Measurements from ENCODE around the gene WIZ.
"Not testable (repeated sequence)": the region's sequence is repeated elsewhere in the genome, so short reads cannot be mapped to it uniquely, and the experiment has no call there.

Gene WIZ

DNA sequence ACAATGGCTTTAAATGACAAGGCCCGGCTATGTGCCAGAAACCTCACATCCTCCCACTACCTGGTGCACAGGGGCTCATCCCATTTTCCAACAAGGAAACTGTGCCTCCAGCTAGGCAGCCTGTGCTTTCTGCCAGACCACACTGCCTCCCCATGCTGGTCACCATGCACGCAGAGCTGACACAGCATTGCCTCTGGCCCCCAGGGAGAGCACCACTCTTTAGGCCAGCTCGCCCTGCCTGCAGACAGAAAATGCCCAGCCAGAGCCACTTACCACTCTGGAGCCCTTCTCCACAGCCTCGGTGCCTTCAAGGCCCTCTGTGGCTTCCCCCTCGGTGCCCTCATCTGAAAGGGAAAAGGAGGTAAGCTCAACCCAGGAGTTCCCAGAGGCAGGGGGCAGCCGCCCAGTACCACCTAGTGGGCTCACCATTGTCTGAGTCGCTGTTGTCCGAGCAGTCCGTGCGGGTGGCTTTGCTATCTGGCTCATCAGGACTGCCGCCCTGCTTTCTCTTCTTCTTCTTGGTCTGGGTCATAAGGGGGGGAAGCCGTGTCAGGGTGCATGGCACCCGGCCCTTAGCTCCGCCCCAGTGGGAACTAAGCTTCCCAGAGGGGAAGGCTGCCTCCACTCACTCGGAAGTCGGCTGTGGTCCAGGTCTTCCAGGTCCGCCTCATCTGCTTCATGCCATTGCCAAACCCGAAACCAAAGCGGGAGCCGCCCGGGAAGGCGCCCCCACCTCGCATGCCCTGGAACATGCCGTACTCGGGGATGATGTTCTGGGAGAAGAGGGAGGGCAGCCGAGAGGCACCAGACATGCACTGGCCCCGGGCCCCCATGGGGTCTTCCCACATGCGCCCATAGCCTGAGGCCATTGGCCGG, 49.0 kb downstream of the WIZ start:
- Histone ChIP-seq H3K9ac (ENCODE audit: low read length) (no peak overlapping the region), H3K36me3 (ENCODE audit: control insufficient read depth, insufficient read depth, low read length) (peaks cover 92% of the 10 kb centered on the region), H3K27me3 (ENCODE audit: control insufficient read depth, insufficient read depth, low read length) (no peaks in the 10 kb centered on the region), H3K4me3 (ENCODE audit: low read depth, low read length) (no peak overlapping the region), H3K27ac (ENCODE audit: low read depth, low read length) (no peak overlapping the region), H3K9me3 (ENCODE audit: control insufficient read depth, insufficient read depth, low read depth, low read length) (no peaks in the 10 kb centered on the region), H3K4me1 (ENCODE audit: control insufficient read depth, insufficient read depth, low read length) (no peaks in the 10 kb centered on the region)

DNA sequence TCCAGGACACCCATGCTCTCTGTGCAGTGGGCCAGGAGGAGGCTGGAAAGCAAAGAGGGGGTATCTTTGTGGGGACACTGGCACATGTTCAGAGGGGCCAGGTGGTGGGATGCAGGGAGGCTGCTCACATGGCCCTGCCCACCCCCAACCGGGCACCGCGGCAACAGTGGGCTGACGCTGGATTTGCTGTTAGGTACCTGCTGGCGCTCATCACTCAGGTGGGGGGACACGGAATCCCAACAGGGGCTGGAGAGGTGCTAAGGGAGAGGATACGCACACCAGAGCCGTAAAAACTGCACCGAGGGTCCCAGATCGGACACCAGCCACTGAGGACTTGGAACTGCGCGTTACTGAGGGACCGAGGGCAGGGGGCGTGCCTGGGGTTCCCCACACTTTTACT, 50.1 kb downstream of the WIZ start:
- Histone ChIP-seq H3K4me1 (ENCODE audit: control insufficient read depth, insufficient read depth, low read length) (no peaks in the 10 kb centered on the region), H3K36me3 (ENCODE audit: control insufficient read depth, insufficient read depth, low read length) (peaks cover 94% of the 10 kb centered on the region), H3K9ac (ENCODE audit: low read length) (no peak overlapping the region), H3K27ac (ENCODE audit: low read depth, low read length) (no peak overlapping the region), H3K9me3 (ENCODE audit: control insufficient read depth, insufficient read depth, low read depth, low read length) (no peaks in the 10 kb centered on the region), H3K27me3 (ENCODE audit: control insufficient read depth, insufficient read depth, low read length) (no peaks in the 10 kb centered on the region), H3K4me3 (ENCODE audit: low read depth, low read length) (no peak overlapping the region)

- Histone ChIP-seq H3K9me3 (ENCODE audit: control insufficient read depth, insufficient read depth, low read depth, low read length) (no peaks in the 10 kb centered on the region), H3K9ac (ENCODE audit: low read length) (no peak overlapping the region), H3K36me3 (ENCODE audit: control insufficient read depth, insufficient read depth, low read length) (peaks cover 94% of the 10 kb centered on the region), H3K27ac (ENCODE audit: low read depth, low read length) (no peak overlapping the region), H3K4me1 (ENCODE audit: control insufficient read depth, insufficient read depth, low read length) (no peaks in the 10 kb centered on the region), H3K4me3 (ENCODE audit: low read depth, low read length) (no peak overlapping the region), H3K27me3 (ENCODE audit: control insufficient read depth, insufficient read depth, low read length) (no peaks in the 10 kb centered on the region)
These were observed 50.6 kb downstream of the WIZ start for GRCh38 chr19:15399234-15399515.

DNA sequence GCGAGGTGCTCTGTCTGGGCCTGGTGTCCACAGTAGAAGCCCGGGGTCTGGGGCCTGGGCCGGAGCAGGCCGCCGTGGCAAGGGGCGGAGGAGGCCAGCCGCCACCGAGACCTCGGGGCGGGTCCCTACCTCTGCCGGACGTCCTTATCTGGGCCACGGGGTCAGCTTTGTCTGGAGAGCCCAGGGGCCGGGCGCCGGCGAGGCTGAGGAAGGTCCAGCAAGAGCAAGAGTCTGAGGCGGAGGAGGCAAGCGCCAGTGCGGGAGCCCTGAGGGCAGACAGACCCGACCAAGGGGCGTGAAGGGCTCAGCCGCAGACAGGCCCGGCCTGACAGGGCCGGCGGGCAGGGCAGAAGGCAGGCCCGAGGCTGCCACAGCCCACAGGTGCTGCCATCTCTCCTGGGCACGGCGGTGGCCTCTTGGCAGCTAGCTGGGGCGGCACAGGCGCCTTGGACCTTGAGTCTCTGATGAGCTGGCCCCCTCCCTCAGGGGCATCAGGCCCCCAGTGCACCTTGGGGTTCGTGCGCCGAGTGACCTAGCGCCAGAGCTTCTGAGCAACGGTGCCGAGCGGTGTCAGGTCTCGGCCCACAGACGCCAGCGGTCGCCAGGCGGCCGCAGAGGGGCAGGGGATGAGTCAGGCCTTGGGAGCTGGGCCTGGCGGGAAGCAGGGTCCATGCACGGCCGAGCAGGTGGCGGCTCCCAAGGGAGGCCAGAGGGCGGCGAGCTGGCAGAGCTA, 51.1 kb downstream of the WIZ start:
- Histone ChIP-seq H3K27ac (ENCODE audit: low read depth, low read length) (no peak overlapping the region), H3K4me1 (ENCODE audit: control insufficient read depth, insufficient read depth, low read length) (no peaks in the 10 kb centered on the region), H3K4me3 (ENCODE audit: low read depth, low read length) (no peak overlapping the region), H3K9me3 (ENCODE audit: control insufficient read depth, insufficient read depth, low read depth, low read length) (no peaks in the 10 kb centered on the region), H3K9ac (ENCODE audit: low read length) (no peak overlapping the region), H3K27me3 (ENCODE audit: control insufficient read depth, insufficient read depth, low read length) (no peaks in the 10 kb centered on the region), H3K36me3 (ENCODE audit: control insufficient read depth, insufficient read depth, low read length) (peaks cover 94% of the 10 kb centered on the region)

DNA sequence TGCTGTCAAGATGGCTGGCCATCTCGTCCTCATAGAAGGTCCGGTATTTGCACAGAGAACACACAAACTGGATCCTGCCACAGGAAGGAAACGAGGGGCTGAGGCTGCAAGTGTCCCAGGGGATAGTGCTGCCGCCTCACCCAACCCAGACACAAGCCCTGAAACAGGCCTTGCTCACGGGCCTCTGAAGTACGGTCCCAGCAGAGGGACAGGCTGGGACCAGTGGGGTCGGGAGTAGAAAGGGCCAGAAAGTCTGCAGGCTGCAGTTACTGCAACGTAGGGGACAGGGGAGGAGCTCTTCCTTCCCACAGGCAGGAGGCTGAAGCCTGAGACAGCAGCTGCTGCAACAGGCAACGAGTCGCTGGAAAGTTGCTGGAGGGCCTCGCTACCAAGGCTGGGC, 52.0 kb downstream of the WIZ start:
- Histone ChIP-seq H3K27ac (ENCODE audit: low read depth, low read length) (no peak overlapping the region), H3K4me3 (ENCODE audit: low read depth, low read length) (no peak overlapping the region), H3K36me3 (ENCODE audit: control insufficient read depth, insufficient read depth, low read length) (peaks cover 94% of the 10 kb centered on the region)

GRCh38 chr19:15397236-15397635, 52.5 kb downstream of the WIZ start:
- H3K4me3 ChIP-seq (ENCODE audit: low read depth, low read length), result no peak overlapping the region
- H3K27ac ChIP-seq (ENCODE audit: low read depth, low read length), result no peak overlapping the region
- H3K9ac ChIP-seq (ENCODE audit: low read length), result no peak overlapping the region
- H3K36me3 ChIP-seq (ENCODE audit: control insufficient read depth, insufficient read depth, low read length), result peaks cover 90% of the 10 kb centered on the region
- no peaks in the 10 kb centered on the region for H3K4me1 ChIP-seq (ENCODE audit: control insufficient read depth, insufficient read depth, low read length)
- no peaks in the 10 kb centered on the region for H3K27me3 ChIP-seq (ENCODE audit: control insufficient read depth, insufficient read depth, low read length)
- no peaks in the 10 kb centered on the region for H3K9me3 ChIP-seq (ENCODE audit: control insufficient read depth, insufficient read depth, low read depth, low read length)

More for the DNA sequence above, 52.0 kb downstream of the WIZ start:
- H3K27me3 ChIP-seq (ENCODE audit: control insufficient read depth, insufficient read depth, low read length), result no peaks in the 10 kb centered on the region
- H3K9ac ChIP-seq (ENCODE audit: low read length), result no peak overlapping the region
- H3K4me1 ChIP-seq (ENCODE audit: control insufficient read depth, insufficient read depth, low read length), result no peaks in the 10 kb centered on the region
- no peaks in the 10 kb centered on the region for H3K9me3 ChIP-seq (ENCODE audit: control insufficient read depth, insufficient read depth, low read depth, low read length)

- Histone ChIP-seq H3K27ac (ENCODE audit: low read depth, low read length) (no peak overlapping the region), H3K9me3 (ENCODE audit: control insufficient read depth, insufficient read depth, low read depth, low read length) (no peaks in the 10 kb centered on the region)
These were observed 53.3 kb downstream of the WIZ start for GRCh38 chr19:15396436-15396835.

GRCh38 chr19:15395251-15395650, 54.5 kb downstream of the WIZ start:
- H3K4me3 ChIP-seq (ENCODE audit: low read depth, low read length); H3K9me3 ChIP-seq (ENCODE audit: control insufficient read depth, insufficient read depth, low read depth, low read length); H3K9ac ChIP-seq (ENCODE audit: low read length); H3K27me3 ChIP-seq (ENCODE audit: control insufficient read depth, insufficient read depth, low read length); H3K27ac ChIP-seq (ENCODE audit: low read depth, low read length); H3K4me1 ChIP-seq (ENCODE audit: control insufficient read depth, insufficient read depth, low read length): not testable (repeated sequence)
- H3K36me3 ChIP-seq (ENCODE audit: control insufficient read depth, insufficient read depth, low read length), result peaks cover 83% of the 10 kb centered on the region

More at GRCh38 chr19:15396436-15396835, 53.3 kb downstream of the WIZ start:
- Histone ChIP-seq H3K27me3 (ENCODE audit: control insufficient read depth, insufficient read depth, low read length) (no peaks in the 10 kb centered on the region), H3K4me3 (ENCODE audit: low read depth, low read length) (no peak overlapping the region), H3K9ac (ENCODE audit: low read length) (no peak overlapping the region), H3K36me3 (ENCODE audit: control insufficient read depth, insufficient read depth, low read length) (peaks cover 88% of the 10 kb centered on the region), H3K4me1 (ENCODE audit: control insufficient read depth, insufficient read depth, low read length) (no peaks in the 10 kb centered on the region)

GRCh38 chr19:15394426-15394825, 55.3 kb downstream of the WIZ start:
- Histone ChIP-seq H3K4me1 (ENCODE audit: control insufficient read depth, insufficient read depth, low read length) (no peaks in the 10 kb centered on the region), H3K27me3 (ENCODE audit: control insufficient read depth, insufficient read depth, low read length) (no peaks in the 10 kb centered on the region), H3K27ac (ENCODE audit: low read depth, low read length) (no peak overlapping the region), H3K9ac (ENCODE audit: low read length) (no peak overlapping the region), H3K36me3 (ENCODE audit: control insufficient read depth, insufficient read depth, low read length) (peaks cover 79% of the 10 kb centered on the region), H3K9me3 (ENCODE audit: control insufficient read depth, insufficient read depth, low read depth, low read length) (no peaks in the 10 kb centered on the region), H3K4me3 (ENCODE audit: low read depth, low read length) (no peak overlapping the region)

- H3K27me3 ChIP-seq (ENCODE audit: control insufficient read depth, insufficient read depth, low read length), result no peaks in the 10 kb centered on the region
- H3K36me3 ChIP-seq (ENCODE audit: control insufficient read depth, insufficient read depth, low read length), result peaks cover 77% of the 10 kb centered on the region
- no peak overlapping the region for H3K27ac ChIP-seq (ENCODE audit: low read depth, low read length)
- no peaks in the 10 kb centered on the region for H3K4me1 ChIP-seq (ENCODE audit: control insufficient read depth, insufficient read depth, low read length)
- H3K4me3 ChIP-seq (ENCODE audit: low read depth, low read length), result no peak overlapping the region
- H3K9ac ChIP-seq (ENCODE audit: low read length), result no peak overlapping the region
- no peaks in the 10 kb centered on the region for H3K9me3 ChIP-seq (ENCODE audit: control insufficient read depth, insufficient read depth, low read depth, low read length)
These were observed 55.8 kb downstream of the WIZ start for GRCh38 chr19:15393963-15394362.

DNA sequence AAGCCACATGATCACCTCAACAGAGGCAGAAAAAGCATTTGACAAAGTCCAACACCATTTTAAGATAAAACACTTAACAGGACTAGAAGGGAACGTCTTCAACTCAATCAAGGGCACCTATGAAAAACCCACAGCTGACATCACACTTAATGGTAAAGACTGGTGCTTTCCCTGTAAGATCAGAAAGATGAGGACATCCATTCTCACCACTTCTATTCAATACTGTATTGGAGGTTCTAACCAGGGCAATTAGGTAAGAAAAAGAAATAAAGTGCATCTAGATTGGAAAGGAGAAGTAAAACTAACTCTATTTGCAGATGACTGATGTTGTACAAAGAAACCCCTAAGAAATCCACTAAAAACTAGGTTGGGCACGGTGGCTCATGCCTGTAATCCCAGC, 58.9 kb downstream of the WIZ start:
- no peak overlapping the region for H3K27ac ChIP-seq (ENCODE audit: low read depth, low read length)
- peaks cover 57% of the 10 kb centered on the region for H3K36me3 ChIP-seq (ENCODE audit: control insufficient read depth, insufficient read depth, low read length)
- no peak overlapping the region for H3K9ac ChIP-seq (ENCODE audit: low read length)
- no peaks in the 10 kb centered on the region for H3K9me3 ChIP-seq (ENCODE audit: control insufficient read depth, insufficient read depth, low read depth, low read length)
- no peaks in the 10 kb centered on the region for H3K27me3 ChIP-seq (ENCODE audit: control insufficient read depth, insufficient read depth, low read length)
- H3K4me3 ChIP-seq (ENCODE audit: low read depth, low read length), result no peak overlapping the region
- H3K4me1 ChIP-seq (ENCODE audit: control insufficient read depth, insufficient read depth, low read length), result no peaks in the 10 kb centered on the region
